ENCODE data around the gene FBXL16.

The FBXL16 gene

DNA sequence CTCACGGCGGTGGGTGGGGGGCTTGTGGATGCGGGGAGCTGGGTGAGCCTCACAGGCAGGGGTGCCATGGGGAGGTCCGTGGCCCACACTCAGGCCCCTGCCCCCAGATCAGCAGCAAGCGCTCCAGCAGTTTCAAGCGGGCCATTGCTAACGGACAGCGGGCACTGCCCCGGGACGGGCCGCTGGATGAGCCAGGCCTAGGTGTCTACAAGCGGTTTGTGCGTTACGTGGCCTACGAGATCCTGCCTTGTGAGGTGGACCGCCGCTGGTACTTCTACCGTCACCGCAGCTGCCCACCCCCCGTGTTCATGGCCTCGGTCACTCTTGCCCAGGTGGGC lies 29.1 kb downstream of the FBXL16 start:
- DNase-seq, result no peak

DNA sequence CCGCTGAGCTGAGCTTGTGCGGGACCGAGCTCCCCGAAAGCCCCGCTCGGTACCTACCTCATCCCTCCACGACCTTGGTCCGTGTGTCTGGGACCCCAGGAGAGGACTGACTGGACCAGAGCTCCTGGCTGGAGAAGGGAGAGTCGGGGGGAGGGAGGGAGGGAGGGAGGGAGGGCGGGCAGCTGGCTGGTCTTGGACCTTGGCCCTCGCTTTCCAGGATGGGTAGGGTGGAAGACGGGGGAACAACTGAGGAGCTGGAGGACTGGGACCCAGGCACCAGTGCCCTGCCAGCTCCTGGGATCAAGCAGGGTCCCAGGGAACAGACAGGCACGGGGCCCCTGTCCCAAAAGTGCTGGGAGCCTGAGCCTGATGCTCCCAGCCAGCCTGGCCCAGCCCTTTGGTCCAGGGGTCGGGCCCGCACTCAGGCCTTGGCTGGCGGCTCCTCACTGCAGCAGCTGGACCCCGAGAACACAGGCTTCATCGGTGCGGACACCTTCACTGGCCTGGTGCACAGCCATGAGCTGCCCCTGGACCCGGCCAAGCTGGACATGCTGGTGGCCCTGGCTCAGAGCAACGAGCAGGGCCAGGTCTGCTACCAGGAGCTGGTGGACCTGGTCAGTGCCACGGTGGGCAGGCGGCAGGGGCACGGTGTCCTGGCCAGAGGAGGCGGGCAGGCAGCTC lies 29.6 kb downstream of the FBXL16 start:
- DNase-seq, result peak; percentile 18

DNA sequence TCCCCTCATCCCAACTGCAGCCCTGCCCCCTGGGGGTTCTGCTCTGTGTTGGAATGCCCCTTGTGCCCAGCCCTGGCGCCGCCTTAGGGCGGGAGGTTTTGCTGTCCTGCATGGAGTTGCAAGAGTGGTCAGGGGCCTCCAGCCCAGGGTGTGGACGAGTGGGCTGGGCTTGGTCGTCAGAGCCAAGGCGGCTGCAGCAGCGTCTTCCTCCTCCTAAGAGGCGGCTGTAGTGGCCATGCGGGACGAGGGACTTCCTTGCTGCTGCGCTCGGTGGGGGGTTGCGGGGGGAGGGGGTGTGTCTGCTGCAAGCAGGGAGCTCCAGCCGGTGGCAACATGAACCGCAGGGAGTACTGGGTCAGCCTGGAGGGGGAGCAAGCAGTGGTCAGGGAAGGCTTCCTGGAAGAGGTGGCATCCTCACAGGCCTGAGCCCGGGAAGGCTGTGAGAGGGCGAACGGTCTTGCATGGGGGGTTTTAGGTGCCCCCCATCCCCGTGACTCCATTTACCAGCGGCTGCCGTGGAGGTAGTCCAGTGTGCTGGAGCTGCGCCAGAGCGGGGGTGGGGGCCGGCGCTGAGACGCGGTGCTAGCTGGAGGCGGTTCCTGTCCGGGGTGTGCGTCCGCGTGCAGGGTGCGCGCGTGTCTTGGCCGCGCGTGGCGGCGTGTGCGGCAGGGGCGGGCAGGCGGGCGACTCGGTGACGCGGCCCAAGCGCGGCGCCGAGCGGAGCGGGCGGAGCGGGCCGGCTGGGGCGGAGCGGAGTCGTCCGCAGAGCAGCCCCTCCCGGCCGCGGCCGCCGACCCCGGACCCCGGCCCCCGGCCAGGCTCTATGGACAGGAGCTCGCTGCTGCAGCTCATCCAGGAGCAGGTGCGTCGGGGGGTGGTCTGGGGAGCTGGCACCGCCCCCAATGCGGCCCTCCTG lies 30.4 kb downstream of the FBXL16 start, which contains the start of gene RHBDL1:
Gene RHBDL1, plus strand, starts transcription at position 704 of the 916 bp plus-strand sequence. Its CDS starts 120 bp downstream, at position 824.
- DNase-seq, result peak; percentile 55

DNA sequence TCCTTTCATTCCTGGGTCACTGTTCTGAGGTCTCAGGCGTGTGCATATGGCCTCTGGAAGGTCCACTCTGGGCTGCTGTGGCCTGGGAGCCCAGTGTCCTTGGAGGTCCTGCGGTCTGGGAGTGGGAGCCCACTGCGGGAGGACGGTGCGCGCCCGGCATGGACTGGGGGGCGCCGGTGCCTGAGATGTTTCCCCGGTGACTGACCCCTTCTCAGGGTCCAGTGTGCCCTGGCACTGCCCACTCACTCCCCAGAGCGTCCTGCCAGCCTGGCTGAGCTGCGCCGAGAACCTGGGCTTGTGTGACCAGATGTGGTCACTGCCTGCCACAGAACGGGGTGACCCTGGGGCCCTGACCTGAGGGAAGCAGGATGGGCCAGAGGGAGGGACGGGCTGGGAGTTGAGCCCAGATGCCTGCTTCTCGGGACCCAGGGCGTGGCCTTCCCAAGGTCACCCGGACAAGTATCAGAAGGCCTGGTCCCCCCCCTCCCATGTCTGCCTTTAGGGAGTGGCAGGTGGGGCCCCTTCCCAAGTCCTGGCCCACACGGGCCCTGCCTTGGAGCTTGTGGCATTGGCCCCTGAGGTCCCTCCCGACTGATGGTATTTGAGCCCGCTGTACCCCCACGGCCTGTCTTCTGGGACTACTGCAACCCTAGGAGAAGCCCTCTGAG lies 31.3 kb downstream of the FBXL16 start:
- no peak for DNase-seq

DNA sequence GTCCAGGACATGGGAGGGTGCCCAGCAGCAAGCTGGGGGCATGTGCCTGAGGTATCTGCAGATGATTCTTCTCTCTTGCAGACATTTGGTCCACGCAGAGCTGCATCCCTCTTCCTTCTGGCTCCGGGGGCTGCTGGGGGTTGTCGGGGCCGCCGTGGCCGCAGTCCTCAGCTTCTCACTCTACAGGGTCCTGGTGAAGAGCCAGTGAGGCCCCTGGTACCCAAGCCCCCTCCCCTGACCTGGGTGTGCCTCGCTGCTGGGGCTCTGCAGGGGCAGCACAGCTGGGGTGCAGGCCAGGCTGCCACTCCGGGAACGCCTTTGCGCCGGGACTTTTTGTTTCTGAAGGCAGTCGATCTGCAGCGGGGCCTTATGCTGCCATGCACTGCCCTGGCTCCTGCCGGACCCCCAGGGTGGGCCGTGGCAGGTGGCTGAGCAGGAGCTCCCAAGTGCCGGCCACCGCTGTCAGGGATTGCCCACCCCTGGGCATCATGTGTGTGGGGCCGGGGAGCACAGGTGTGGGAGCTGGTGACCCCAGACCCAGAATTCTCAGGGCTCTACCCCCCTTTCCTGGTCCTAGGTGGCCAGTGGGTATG lies 32.1 kb downstream of the FBXL16 start:
- no peak for DNase-seq

DNA sequence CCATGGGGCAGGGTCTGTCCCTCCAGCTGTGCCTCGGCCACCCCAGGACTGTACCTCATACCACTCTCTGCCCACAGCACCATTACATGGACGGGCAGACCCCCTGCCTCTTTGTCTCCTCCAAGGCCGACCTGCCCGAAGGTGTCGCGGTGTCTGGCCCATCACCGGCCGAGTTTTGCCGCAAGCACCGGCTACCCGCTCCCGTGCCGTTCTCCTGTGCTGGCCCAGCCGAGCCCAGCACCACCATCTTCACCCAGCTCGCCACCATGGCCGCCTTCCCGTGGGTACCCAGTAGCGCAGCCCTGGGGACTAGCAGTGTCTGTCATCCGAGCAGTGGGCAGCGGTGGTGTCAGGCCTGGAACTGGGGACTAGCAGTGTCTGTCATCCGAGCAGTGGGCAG lies 32.8 kb downstream of the FBXL16 start:
- DNase-seq, result no peak

DNA sequence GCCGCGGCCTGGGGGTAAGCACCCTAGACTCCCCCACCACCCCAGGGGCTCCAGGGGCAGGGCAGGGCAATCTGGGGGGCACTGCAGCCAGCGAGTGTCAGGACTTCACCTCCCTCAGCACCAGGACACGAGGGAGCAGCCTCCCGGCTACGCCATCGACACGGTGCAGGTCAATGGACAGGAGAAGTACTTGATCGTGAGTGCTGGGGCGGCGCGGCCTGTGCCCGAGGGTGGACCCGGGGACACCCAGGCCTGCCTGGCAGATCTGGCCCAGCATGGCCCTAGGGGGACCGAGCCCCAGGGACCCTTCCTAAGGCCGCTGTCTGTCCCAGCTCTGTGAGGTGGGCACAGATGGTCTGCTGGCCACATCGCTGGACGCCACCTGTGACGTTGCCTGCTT lies 33.2 kb downstream of the FBXL16 start:
- no peak for DNase-seq

DNA sequence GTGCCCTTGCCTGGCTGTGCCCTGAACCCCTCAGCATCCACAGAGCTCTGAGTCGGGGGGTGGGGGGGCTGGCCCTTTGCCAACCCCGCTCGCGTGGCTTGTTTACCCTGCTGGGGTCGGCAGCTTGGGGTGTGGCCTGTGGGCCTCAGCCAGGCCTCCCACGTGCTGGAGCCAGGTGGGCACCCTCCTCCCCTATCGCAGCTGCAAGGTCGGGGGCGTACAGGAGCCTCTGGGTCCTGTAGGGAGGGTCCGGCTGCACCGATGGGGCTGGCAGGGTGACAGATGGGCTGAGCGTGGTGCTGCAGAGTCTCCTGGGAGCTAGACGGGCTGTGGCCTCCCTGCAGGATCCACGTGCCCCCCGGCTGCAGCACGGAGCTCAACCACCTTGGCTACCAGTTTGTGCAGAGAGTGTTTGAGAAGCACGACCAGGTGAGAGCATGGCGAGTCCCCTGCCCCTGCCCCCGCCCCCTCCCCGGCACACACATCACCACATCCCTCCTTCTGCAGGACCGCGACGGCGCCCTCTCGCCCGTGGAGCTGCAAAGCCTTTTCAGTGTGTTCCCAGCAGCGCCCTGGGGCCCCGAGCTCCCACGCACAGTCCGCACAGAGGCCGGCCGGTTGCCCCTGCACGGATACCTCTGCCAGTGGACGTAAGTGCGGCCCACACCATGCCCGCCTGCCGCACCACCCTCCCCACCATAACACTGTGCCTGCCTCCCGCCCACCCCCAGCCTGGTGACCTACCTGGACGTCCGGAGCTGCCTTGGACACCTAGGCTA lies 34.1 kb downstream of the FBXL16 start:
- DNase-seq, result no peak

DNA sequence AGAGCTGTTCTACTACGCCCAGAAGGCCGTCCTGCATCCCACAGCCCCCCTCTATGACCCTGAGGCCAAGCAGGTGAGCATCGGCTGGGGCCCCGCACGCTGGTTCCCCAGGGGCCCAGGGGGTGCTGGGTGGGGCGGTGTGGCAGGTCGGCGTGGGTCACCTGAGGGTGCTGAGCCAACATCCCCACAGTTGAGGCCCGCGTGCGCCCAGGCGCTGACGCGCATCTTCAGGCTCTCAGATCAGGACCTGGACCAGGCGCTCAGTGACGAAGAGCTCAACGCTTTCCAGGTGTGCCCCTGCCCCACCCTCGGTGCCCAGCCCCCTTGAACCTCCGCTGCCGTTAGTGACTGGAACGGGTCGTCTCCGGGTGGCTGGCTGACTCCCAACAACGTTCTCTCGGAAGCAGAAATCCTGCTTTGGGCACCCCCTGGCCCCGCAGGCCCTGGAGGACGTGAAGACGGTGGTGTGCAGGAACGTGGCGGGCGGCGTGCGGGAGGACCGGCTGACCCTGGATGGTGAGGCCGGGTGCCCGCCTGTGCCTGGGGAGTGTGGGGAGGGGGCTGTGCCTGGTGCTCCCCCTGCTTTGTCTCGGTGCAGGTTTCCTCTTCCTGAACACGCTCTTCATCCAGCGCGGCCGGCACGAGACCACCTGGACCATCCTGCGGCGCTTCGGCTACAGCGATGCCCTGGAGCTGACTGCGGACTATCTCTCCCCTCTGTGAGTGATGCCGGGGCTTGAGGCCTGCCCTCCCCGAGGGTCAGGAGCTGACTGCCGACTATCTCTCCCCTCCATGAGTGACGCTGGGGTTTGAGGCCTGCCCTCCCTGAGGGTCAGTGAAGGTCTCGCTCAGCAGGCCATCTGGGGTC lies 34.9 kb downstream of the FBXL16 start:
- DNase-seq, result no peak

DNA sequence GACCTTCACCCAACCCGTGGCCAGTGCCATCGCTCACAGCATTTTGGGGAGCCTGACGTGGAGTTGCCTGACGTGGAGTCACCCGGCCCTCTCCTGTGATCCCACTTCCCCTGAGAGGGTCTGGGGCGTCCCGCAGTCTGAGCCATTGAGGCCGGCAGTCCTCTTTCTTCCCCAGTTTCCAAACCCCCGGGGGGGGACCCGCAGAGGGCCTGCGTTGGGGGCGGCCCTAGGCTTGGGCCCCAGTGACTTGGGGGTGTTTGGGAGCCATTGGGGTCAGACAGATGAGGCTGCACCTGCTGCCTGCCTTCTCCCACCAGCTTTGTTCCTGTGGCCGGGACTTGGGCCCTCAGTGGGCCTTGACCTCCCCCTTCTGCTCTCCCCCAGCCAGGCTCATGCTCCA lies 35.9 kb downstream of the FBXL16 start:
- DNase-seq, result no peak

DNA sequence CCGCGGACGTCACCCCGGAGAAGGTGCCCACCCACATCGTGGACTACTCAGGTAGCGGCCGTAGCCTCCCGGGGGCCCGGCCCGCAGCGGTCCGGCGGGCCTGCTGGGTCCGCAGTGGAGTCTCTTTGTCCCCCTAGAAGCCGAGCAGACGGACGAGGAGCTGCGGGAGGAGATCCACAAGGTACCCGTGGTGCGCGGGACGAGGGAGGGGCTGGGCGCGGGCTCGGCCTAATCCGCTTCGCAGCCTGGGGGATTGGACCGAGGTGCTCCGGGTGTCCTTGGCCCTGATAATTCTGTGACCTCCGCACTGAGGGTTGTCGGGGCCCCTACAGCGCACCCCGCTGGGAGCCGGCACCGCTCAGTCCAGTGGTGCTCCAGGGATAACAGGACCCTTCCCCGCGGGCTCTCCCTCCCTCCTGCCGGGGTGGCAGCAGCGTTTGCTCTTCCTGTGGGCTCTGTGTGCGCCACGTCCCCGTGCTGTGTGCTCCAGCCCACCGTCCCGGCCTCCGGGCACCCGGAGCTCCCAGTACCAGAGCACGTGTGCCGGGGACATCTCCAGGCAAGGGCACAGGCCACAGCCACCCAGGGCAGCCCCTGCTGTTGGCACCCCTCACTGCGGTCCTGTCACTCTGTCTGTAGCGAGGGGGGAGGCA lies 37.0 kb downstream of the FBXL16 start:
- peak; percentile 13 for DNase-seq

DNA sequence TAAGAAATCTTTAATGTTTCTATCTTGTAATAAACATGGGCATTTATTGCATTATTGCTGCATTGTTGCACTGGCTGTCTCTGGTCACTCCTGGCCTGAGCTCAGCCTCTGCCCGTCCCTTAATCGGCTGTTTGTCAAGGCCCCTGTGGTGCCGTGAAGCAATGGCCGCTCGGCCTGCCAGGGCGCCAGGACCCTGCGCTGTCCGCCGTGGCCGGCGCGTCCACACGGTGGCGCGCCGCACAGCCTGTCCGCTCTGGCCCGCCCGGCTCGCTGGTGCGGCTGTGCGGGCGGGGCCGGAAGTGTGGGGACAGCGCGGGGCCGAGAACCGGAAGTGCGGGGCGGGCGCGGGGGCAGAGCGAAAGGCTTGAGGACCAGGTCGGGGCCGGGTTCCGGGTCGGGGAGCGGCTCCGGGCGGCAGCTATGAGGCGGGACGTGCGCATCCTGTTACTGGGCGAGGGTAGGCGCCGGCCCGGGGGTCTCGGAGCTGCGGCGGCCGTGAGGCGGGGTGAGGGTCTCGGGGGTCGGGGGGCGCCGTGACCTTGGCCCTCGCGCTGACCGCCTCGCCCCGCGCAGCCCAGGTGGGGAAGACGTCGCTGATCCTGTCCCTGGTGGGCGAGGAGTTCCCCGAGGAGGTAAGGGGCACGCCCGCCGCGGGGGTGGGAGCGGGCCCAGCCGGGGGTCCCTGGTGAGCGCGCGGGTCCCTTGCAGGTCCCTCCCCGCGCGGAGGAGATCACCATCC lies 37.7 kb downstream of the FBXL16 start, which contains the start of gene RHOT2:
Gene RHOT2, plus strand, starts transcription at position 353 of the 739 bp plus-strand sequence. Its CDS starts 68 bp downstream, at position 421.
- peak; percentile 95 for DNase-seq

DNA sequence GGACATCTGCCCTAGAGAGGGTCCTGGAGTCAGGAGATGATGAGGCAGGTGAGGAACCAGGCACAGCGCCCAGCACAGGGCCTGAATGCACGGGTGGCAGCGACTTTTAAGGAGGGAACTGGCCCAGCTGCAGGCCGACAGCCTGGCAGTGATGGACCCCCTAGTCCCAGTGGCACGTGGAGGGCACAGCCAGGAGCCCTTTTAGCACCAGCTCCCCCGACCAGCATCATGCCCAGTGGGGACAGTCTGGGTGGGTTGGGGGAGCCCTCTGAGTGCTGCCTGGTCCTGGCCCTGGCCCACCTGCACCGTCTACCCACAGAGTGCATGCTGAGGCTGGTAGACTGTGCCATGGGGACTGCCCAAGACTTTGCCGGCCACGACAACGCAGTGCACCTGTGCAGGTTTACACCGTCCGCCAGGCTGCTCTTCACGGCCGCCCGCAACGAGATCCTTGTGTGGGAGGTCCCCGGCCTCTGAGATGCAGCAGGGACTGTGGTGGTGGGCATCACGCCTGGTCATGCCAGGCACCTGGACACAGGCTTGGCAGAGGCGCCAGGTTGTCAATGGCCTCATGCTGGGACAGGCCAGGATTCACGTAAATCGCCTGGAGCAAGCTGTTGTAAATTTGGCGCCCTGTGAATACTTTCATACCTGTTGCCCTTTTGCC lies 38.4 kb downstream of the FBXL16 start:
- no peak for DNase-seq

DNA sequence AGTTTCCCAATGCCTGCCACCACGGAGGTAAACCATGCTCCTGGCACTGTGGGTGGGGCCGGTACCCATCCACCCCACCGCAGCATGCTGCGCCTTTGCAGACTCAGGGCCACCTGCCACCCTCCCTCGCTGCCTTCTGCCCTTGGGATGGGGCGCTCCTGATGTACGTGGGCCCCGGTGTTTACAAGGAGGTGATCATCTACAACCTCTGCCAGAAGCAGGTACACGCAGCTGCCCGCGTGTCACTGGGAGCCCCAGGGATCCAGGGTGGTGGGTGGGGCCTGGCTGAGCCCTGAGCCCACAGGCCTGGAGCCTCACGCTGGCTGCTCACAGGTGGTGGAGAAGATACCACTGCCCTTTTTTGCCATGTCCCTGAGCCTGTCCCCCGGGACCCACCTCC lies 39.0 kb downstream of the FBXL16 start:
- no peak for DNase-seq

DNA sequence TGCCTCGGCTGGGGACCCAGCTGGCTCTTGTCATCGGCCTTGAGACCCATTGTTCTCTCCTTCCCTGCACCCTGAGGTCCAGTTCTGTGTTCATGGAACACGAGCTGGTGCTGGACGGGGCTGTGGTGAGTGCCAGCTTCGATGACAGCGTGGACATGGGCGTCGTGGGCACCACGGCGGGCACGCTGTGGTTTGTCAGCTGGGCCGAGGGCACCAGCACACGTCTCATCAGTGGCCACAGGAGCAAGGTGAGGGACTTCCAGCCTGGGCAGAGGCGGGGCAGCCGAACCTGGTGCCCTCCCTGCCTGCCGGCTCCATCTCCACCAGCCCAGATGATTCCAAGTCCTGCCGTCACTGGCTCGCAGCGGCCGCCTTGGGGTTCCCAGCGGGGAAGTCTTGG lies 43.0 kb downstream of the FBXL16 start:
- no peak for DNase-seq

DNA sequence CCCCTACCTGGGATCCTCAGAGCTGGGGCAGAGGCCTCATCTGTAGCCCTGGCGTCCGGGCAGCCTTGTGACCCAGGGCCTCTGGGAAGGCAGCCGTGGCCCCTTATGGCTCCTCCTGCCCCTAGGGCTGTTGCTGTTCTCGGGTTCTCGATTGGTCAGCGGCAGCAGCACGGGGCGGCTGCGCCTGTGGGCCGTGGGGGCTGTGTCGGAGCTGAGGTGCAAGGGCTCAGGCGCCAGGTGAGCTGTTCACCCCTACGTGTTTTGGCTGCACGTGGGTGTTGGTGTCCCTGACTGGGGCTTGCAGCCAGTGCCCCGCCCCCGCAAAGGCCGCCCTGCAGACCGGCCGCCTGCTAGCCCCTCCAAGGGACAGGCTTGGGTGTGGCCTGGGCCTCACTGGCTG lies 43.5 kb downstream of the FBXL16 start:
- no peak for DNase-seq

DNA sequence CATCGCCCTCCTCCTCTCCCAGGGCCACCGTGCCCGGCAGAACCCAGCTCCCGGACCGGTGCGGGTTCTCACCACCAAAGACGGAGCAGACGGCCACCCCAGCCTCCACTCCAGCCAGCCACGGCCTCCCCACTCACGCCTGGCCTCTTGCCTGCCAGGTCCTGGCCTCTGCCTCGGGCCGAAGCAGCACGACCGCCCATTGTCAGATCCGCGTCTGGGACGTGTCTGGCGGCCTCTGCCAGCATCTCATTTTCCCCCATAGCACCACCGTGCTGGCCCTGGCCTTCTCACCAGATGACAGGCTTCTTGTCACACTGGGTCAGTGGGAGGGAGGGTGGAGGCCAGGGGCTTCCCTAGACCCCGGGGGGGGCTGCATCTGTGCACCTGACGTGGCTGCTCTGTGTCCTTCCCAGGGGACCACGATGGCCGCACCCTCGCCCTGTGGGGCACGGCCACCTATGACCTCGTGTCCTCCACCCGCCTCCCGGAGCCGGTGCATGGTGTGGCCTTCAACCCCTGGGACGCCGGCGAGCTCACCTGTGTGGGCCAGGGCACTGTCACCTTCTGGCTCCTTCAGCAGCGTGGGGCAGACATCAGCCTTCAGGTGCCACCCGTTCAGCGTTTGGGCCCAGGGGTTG lies 44.3 kb downstream of the FBXL16 start:
- DNase-seq, result no peak

DNA sequence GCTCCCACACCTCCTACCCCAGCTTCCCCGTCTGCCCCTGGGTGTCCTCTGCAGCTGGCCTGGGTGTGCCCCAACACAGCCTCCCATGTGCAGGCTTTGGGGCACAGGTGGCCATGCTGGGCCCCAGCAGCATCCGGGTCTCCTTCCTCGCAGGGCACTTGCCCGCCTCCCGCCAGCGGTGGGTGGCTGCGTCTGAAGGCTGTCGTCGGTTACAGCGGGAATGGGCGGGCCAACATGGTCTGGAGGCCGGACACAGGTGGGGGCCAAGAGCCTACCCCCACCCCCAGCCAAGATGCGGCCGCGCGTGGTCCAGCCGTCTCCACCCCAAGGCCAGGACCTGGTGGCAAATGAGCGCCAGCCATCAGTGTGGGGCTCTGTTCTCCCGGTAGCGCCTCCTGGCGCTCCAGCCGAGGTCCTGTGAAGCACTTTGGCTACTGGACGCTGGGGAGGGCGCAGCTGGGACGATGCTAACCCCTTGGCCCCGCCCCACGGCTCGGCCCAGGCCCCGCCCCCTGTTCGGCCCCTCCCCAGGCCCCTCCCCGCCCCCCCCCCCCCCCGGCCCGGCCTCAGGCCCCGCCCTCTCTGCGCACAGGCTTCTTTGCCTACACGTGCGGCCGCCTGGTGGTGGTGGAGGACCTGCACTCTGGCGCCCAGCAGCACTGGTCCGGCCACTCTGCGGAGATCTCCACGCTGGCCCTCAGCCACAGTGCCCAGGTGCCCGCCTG lies 45.0 kb downstream of the FBXL16 start:
- peak; percentile 92 for DNase-seq

Measured in eye (tissue), 1 donor.